Retinal pigment epithelial cell (primary cell): ENCODE results near the gene CEP131.
A peak's percentile ranks its signal among the peaks of the same experiment; 100 is the strongest.

Experiments
- DNase-seq: peaks from one replicate; pipeline ENCODE4 v3.0.0-alpha.2; 2010; ENCODE audit warnings: low read depth
- H3K4me3 ChIP-seq: 2 replicates; pipeline ENCODE4 v1.5.1; 2011; ENCODE audit warnings: mild to moderate bottlenecking, low read length, control low read depth, moderate library complexity
- CTCF ChIP-seq: conservative IDR thresholded peaks from 2 replicates; pipeline ENCODE4 v1.5.1; 2011; ENCODE audit warnings: low read depth, low read length, control low read depth, inconsistent platforms

The CEP131 gene

GRCh38 chr17:81222620-81222905, 202 bp downstream of the CEP131 start:
- DNase-seq: no peak
- TF ChIP-seq CTCF: no peak
- H3K4me3 ChIP-seq: peak overlapping the region; percentile 71

- H3K4me3 ChIP-seq: peak overlapping the region; percentile 71
- TF ChIP-seq CTCF: no peak
- DNase-seq: no peak
Observed at GRCh38 chr17:81221842-81222619, 734 bp downstream of the CEP131 start.

- H3K4me3 ChIP-seq: peak overlapping the region; percentile 71
- TF ChIP-seq CTCF: no peak
- DNase-seq: no peak
Observed at GRCh38 chr17:81221371-81221841, 1.4 kb downstream of the CEP131 start.

GRCh38 chr17:81219476-81220180, 3.1 kb downstream of the CEP131 start:
- H3K4me3 ChIP-seq: no peak overlapping the region
- DNase-seq: no peak
- TF ChIP-seq CTCF: no peak

GRCh38 chr17:81218991-81219390, 3.8 kb downstream of the CEP131 start:
- TF ChIP-seq CTCF: no peak
- H3K4me3 ChIP-seq: no peak overlapping the region
- DNase-seq: no peak

- DNase-seq: no peak
- no peak for TF ChIP-seq CTCF
- H3K4me3 ChIP-seq: no peak overlapping the region
Observed at GRCh38 chr17:81218459-81218858, 4.3 kb downstream of the CEP131 start.

- no peak for DNase-seq
- TF ChIP-seq CTCF: no peak
- no peak overlapping the region for H3K4me3 ChIP-seq
Observed at GRCh38 chr17:81217491-81217890, 5.3 kb downstream of the CEP131 start.
